H4 (cell line): Measurements from ENCODE around the gene ARFGEF2. TPM values are rescaled to one million over a fixed set of nuclear protein-coding genes. Genes with fewer than 3 reads are reported as not detected.
"Not testable (repeated sequence)": the region's sequence is repeated elsewhere in the genome, so short reads cannot be mapped to it uniquely, and the experiment has no call there.

ENCODE experiments used
- DNase-seq: peaks from one replicate; pipeline ENCODE4 v3.0.0-alpha.2; 2015; ENCODE audit warnings: low spot score
- total RNA-seq: library from RNA; depleted of rRNA; stranded (reverse); fragments of >200 nt; shearing (Covaris generic); gene quantifications from 2 replicates; pipeline ENCODE4 v1.2.3, GENCODE V29; 2014

The ARFGEF2 gene
- total RNA-seq, 1 experiment from 2014 or later: 13.8 TPM

DNA sequence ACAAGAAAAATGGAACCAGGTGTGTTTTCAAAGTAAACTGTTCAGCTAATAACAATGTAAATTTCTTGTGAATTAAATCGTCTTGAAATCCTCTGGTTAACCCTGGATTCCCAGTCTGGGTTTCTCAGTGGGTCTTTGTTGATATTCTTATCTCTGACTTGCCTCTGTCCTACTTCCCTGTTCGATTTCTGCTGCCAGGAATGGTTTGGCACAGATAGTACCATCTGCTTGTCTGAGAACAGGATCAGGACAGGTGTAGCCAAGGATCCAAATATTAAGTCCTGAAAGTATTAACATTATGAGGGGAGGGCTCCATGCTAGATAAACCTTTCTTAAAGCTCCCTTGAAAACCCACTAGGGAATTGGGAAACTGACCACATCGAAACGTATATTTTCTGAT, 30.1 kb downstream of the ARFGEF2 start:
- DNase-seq: no peak

GRCh38 chr20:48952656-48953055, 31.1 kb downstream of the ARFGEF2 start:
- no peak for DNase-seq

DNA sequence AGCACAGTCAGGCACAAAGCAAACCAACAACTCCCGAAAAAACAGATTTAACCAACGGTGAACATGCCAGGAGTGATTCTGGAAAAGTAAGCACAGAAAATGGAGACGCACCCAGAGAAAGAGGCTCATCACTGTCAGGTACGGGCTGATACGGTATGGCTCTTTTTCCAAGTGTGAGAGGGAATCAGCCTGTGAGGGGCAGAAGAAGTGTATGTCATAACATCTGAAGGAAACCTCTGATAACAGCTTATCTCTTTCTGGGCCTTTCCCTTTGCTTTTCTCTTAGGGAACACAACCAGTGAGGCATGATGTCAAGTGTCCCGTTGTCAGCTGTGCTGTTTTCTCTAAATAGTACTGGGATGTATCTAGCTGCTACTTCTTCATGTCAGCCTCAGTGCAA, 32.1 kb downstream of the ARFGEF2 start:
- DNase-seq: no peak

- no peak for DNase-seq
Observed at GRCh38 chr20:48956052-48956451, 34.5 kb downstream of the ARFGEF2 start.

DNA sequence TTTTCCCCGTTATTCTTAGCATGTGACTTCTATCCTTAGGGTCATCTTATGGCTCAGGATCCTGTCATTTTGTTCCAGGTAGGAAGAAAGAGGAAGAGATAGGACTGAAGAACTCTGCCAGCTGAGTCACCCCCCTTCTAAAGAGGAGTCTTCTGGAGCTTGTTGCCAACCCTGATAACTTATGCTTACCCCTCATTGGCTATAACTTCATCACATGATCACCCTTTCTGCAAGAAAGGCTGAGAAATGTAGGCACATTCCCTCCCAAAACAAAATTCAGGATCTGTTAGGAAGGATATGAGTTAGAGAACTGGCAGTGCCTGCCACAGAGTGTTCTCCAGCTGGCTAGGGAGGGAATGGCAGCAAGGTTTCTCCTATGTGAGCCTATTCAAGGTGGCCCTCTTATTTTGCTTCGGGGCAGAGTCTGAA, 35.6 kb downstream of the ARFGEF2 start:
- DNase-seq: no peak

- no peak for DNase-seq
Observed at GRCh38 chr20:48957533-48957932, 36.0 kb downstream of the ARFGEF2 start.

GRCh38 chr20:48958743-48959142, 37.2 kb downstream of the ARFGEF2 start:
- no peak for DNase-seq

DNA sequence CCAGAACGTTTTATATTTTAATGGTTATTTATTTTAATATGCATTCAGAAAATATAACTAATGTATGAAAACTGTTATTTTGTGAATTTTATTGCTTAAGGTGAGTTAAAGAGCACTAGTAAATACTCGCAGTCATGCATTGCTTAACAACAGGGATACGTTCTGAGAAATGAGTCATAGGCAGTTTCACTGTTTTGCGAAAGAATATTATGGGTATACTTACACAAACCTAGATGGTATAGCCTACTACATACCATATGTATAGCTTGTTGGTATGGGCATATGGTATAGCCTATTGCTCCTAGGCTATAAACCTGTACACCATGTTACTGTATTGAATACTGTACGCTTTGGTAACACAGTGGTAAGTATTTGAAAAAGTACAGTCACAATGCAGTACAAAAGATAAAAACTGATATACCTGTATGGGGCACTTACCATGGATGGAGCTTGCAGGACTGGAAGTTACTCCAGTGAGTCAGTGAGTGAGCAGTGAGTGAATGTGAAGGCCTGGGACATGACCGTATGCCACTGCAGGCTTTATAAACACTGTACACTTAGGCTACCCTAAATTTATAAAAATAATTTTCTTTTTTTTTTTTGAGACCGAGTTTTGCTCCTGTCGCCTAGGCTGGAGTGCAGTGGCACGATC, 38.5 kb downstream of the ARFGEF2 start:
- no peak for DNase-seq

DNA sequence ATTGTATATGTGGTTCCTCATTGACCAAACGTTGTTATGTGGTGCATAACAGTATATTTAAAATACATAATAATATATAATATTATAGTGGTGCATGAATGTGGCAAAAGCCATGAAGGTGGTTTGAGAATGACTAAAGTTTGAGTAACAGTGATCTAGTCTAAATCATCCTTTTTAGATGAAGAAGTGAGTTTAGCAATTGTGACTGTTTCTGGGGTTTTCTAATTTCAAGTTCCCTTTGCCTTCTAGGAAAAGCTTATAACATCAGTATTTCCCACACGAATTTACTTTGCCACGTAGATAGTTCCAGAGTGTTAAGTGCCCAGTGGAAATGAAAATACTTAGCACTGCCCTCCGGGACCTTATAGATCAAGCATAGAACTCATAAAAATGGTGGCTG, 40.9 kb downstream of the ARFGEF2 start:
- DNase-seq: no peak

DNA sequence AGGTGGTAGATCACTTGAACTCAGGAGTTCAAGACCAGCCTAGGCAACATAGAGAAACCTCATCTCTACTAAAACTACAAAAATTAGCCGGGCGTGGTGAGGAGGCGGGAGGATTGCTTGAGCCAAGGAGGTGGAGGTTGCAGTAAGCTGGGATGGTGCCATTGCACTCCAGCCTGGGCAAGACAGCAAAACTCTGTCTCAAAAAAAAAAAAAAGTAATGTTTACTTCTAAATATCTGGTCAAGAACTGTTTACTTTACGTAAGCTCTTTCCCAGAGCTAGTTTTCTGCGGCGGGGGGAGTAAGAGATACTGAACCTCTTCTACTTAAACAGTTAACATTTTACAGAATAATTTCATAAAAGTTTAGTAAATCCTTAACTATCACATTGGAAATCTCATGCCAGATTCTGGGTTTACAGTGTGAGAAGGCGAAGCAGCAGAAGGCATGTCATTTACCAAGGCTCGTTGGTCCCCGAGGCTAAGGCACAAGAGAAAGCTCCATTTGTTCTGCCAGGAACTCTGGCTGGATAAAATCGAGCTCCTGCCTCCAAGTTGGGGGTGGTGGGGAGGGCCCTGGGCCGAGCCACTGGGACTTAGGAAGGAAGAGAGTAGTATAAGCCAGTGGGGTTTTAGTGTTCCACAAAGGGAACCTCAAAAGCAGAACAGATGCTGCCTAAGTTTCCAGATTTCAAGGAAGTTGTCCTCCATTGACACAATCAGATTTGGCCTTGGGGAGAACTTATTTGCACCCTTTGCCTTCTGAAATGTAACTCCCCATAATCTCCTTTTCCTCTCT, 41.7 kb downstream of the ARFGEF2 start:
- peak; percentile 30 for DNase-seq

DNA sequence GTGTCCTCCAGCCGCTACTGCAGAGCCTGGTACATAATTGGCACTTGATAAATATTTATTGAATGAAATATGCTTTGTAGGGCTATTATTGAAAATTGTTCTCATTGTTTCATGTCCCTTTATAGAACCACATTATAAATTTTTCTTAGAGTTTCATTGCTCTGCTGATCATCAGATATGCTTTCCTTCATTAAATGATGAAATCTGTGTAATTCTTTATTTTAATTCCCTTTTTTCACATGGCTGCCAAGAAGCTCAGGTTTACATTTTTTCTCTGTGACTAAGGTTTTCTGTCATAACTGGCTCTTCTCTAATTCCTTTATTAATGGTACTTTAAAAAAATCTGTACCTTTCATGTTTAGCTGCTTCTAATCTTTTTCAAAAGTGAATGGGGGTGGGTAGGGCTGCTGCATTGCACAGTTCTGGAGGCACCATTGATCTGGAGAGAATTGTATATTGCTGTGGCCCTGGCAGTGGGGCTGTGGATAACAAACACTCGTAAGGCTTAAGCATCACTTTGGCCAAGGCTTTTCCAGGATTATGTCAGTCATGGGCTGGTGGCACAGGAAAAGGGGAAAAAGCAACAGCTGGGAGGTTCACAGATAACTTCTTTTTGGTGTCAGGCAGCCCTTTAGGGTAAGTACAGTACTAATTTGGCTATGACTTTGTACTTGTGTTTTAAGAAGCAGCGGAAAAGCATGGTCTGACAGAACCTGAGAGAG, 43.8 kb downstream of the ARFGEF2 start:
- DNase-seq: no peak

DNA sequence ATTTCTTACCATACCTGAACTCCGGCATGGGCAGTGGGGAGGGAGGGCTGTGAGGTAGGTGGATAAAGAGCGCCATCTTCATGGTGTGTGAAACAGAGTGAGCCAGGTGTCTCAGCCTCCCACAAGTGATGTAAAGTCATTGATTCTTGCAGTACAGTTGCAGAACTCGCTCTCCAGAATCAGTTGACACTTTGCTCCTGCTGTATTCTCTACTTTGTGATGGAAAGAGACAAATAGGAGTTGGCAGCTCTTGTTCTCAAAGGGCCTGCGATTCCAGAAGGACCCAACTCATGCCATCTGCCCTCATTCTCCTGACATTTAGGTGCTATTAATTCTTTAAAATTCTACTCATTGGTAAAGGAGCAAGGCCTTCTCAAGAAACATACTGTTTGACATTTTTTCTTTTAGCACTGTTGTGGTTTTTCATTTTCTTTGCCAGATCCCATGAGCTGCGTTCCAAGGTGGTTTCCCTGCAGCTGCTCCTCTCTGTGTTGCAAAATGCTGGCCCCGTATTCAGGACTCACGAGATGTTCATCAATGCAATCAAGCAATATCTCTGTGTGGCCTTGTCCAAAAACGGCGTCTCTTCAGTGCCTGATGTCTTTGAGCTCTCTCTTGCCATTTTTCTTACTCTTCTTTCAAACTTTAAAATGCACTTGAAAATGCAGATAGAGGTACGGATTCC, 49.3 kb downstream of the ARFGEF2 start:
- no peak for DNase-seq

DNA sequence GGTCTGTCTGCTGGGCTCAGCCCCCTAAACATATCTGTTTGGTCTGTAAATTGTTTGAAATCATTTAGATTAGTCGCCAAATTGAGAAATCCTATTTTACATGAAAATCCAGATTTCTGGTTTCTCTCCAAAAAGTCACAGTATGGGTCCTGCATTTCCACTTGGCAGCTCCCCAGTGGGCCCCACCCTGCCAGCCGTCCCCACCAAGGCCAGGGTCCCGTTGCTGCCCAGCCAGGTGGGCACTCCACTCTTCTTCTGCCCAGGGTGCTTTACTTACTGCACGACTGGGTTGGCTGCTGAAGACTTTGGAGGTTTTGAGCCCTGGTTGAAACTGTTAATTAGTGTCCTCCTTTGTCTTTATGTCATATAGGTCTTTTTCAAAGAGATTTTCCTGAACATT, 50.4 kb downstream of the ARFGEF2 start:
- no peak for DNase-seq

GRCh38 chr20:48972816-48973215, 51.3 kb downstream of the ARFGEF2 start:
- no peak for DNase-seq

- DNase-seq: no peak
Observed at GRCh38 chr20:48975955-48976354, 54.4 kb downstream of the ARFGEF2 start.

- not testable (repeated sequence) for DNase-seq
Observed at GRCh38 chr20:48979980-48980379, 58.5 kb downstream of the ARFGEF2 start.

GRCh38 chr20:48983423-48984400, 62.2 kb downstream of the ARFGEF2 start:
- DNase-seq: peak; percentile 82

GRCh38 chr20:48984575-48985219, 63.2 kb downstream of the ARFGEF2 start:
- DNase-seq: no peak

DNA sequence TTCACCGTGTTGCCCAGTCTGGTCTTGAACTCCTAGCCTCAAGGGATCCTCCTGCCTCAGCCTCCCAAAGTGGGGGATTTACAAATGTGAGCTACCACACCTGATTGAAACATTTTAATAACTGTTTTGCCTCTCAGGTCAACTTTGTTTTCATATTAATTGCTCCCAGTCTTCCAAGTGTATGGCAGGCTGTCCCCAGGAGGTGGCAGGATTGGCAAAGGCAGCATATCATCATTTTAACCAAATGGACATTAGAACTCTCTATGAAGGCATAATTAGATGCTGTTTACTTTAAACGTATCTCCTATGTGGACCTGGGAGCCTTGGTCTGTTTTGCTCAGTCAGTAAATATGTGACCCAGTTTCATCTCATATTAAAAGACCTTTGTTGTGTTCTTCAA, 65.4 kb downstream of the ARFGEF2 start:
- DNase-seq: no peak

DNA sequence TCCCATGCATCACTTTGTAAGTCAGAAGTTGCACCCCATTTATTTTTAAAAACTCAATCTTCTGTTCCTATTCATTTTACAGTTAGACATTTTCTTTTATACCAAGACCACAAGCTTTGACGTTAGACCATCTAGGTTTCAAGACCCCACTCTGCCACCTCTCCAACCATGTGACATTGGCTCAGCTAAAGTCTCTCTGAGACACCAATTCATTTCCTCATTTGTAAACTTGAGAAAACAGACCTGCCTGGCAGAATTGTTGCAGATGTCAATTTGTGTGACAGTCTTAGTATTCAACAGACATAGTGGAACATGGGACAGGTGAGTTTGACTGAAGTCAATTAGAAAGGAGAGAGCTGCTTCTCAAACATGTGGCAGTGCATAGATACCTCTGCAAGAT, 69.0 kb downstream of the ARFGEF2 start:
- no peak for DNase-seq
